ENCODE results near the gene SHROOM4.

- TF ChIP-seq FOXA2 (IDR thresholded peaks at IDR 0.05) (no peak), CTCF (IDR thresholded peaks at IDR 0.05; ENCODE audit: low read depth, low read length, missing input control) (no peak), EGR1 (IDR thresholded peaks at IDR 0.05; ENCODE audit: low read depth in 2 of 2) (no peak), REST (IDR thresholded peaks at IDR 0.05) (no peak), GABPA (IDR thresholded peaks at IDR 0.05 in 1 of 2, conservative IDR thresholded peaks at IDR 0.05 in 1 of 2) (no peak), SP1 (IDR thresholded peaks at IDR 0.05) (no peak)
Measured at GRCh38 chrX:50718776-50719175, 95.2 kb downstream of the SHROOM4 start.

All from liver (tissue), 3 donors.